Anterior cingulate cortex (tissue), 58 donors: ENCODE measurements around the gene VWA5A.
"Not testable (repeated sequence)": the region's sequence is repeated elsewhere in the genome, so short reads cannot be mapped to it uniquely, and the experiment has no call there.

Source experiments
- DNase-seq, 58 donors: peaks; one replicate each; lab custom pipeline; 2025; lab: John Stamatoyannopoulos, UW

VWA5A gene

DNA sequence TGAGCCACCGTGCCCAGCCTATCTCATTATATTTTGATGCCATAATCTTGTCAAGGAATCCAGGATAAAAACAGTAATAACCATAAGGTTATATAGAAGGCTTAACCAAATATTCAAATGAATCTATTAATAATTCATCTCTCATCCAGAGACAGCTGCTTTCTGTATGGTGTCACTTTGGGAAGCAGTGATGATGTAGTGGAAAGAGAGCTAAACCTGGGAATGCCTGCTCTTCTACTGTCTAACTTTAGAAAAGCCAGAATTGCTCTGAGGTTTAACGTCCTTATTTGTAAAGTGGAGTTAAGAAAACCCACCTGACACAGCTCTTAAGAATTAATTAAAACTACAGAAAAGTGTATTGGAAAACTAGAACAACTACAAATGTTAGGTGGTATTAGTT is 38.6 kb downstream of the VWA5A start:
- no peak for DNase-seq

DNA sequence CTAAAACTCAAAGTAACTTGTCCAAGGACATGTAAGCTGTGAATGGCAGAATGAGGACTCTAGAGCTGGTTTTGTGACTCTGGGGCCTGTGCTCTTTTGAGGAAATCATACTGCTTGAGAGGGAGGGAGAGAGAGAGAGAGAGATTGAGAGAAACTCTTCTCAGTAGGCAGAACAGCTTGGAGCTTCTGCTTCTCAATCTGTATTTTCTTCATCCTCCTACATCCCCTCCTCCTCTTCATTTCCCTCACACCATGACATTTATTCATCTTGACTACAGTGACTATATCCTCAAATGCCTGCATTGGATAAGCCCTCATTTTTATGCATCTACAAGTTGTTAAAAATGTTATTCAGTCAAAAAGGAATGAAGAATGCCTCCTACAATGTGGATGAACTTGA is 44.2 kb downstream of the VWA5A start:
- peak in 1 of 58 donors; percentile 3 for DNase-seq

DNA sequence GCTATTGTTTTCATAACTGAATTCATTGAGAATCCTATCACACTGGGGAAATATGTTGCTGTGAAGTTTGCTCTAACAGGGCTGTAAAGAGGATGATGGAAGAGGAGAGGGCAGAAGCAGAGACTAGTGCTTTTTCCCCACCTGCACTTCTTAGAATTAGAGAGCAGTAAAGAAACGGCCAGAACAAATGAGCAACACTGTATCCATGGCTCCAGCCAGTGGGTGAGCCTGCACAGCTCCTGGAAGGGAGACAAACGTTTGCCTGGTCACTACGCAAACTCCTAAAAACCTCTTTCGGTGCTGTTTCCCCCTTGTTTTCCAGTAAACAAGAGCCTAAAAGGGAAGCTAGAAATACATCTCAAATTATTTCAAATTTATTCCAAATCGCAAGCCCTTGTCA is 45.7 kb downstream of the VWA5A start:
- no peak for DNase-seq

DNA sequence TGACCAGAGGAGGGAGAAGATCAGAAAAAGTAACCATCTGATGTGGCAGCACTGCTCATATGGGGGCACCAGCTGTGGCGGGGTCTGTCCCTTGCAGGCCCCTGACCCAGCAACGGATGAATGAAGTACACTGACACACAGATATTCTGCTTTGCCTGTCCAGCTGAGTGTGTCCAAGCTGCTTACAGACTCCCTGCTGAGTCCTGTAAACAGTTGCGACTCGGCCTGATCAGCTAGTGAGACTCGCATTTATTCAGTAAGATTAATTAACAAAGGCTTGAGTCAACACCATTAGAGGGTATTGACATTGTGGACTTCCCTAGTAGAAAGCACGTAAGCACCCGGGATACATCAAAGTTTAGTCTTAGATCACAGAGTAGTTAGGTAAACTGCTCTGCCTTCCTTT is 52.6 kb downstream of the VWA5A start:
- no peak for DNase-seq

- no peak for DNase-seq
Measured at GRCh38 chr11:124168796-124169195, 53.5 kb downstream of the VWA5A start.

GRCh38 chr11:124170315-124170714 is 55.1 kb downstream of the VWA5A start:
- DNase-seq: not testable (repeated sequence)

- DNase-seq: no peak
Measured at GRCh38 chr11:124170801-124171586, 55.7 kb downstream of the VWA5A start.

DNA sequence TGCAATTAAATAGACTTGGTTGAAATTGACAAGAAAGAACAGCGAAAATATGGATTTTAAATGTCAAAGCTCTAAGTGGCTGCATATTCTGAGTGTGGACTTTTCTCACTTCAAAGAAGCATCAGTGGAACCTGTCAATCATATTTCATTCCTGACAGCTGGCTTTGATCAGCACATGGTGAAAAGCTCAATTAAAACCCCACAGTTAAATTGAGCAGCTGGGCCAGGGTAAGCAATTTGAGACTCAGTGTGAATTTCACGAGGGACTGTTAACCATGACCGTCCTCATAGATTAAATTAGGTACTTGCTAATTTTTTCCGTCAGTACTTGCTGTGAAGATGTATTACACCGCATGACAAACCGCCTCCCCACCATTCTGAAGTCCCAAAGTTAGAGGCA is 56.9 kb downstream of the VWA5A start:
- no peak for DNase-seq

- no peak for DNase-seq
Measured at GRCh38 chr11:124172599-124172998, 57.3 kb downstream of the VWA5A start.

- peak in 7 of 58 donors; percentile 3 to 44 (median 18) for DNase-seq
Measured at GRCh38 chr11:124174001-124174583, 58.8 kb downstream of the VWA5A start.

DNA sequence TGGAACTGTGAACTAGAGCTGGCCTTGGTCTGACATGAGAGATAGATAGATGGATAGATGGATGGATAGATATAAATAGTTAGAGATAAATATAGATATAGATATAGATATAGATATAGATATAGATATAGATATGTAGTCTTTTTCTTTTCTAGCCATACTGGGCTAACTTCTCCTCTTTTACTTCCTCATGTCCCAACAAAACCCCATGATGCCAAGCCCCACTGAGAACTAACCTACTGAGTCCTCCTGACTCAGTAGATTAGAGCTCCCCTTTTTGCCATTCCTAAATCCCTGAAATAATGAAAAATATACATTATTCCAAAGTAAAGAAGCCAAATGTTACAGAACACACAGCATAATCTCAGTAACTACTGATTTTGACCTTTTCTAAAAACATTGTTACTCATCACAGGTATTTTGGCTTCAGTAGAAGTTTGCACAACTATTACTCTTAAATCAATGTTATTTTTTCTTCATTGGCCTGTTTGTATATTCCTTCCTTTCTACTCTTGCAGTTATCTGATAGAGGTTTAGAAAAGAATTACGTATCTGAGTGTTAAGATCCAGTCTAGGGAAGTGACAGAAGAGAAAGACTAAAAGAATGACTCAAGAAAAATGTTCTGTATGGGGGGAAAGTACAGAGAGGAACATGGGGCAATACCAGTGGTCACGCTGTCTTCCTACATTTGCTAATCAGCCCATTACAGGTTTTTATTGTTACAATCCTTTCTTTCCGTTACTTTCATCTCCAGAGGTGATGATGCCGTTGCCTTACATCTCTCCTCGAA is 61.9 kb downstream of the VWA5A start:
- DNase-seq: no peak

DNA sequence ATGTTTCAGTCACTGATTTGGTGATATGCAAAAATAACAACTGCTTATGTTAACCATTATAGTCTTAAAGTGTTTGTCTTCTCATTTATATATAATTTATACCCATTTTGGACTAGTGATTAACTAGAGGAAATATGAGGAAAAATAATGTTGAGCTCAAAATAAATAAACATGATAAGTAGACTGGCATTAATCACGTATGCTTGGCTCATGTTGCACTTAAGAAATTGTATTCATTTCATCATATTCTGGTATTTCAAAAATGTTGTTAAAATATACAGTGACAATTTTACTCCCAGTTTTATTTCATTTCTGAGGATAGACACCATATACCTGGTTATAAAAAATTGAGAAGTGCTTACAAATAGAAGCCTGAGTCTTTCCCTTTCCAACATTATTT is 64.1 kb downstream of the VWA5A start:
- no peak for DNase-seq

DNA sequence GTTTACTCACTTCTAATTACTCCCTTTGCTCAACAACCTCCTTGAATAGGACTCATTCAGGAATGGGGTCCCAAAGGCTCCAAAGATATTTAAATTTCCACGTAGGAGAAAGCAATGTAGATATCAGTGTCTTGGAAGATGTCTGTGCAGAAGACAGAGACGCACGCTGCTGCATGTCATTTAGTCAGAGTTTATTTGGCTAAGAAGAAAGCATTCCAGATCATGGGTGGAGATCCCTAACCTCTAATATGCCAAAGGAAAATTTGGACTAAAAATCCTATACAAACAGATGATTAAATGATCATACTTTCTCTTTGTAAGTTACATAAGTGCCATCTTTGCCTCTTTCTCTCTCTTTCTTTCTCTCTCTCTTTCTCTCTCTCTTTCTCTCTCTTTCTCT is 67.8 kb downstream of the VWA5A start, which contains the start of gene OR10D3:
Gene OR10D3, plus strand, starts transcription at position 278 of the 400 bp plus-strand sequence. CDS start 1,925 bp downstream, outside the sequence.
- DNase-seq: no peak

GRCh38 chr11:124190298-124191139 is 75.3 kb downstream of the VWA5A start:
- DNase-seq: peak in 3 of 58 donors; percentile 11 to 22 (median 20)

DNA sequence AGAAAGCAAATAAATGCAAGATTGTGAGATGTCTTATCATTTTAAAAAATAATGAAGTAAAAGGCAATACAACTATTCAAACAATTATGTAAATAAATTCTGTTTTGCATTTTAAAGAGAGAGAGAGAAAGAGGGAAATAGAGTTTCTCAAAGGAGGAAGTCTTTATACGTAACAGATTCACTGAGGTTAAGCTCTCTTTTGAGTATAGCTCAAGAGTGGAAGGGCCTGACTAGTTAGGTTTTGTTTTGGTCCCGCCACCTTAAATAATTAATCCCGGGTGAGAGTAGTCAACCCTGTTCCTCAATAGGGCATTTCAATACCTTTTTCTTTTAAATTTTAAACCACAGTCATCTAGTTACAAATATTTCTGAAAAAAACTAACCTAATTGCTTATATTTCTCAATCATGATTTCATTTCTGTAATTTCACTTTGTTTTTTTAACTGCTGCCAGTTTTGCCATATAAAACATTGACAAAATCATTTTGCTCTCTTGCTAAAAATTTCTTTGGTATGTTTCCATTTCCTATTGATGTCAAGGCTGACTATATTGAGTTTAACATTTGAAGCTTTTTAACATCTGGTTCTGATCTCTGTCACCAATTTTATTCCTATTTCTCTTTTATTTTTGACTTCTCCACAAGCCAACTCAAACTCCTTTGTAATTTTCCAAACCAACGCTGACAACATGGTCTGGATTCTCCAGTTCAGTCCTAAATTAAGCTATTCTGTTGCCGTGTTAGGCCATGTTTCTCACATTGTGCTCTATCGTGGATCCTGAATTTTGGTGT is 78.2 kb downstream of the VWA5A start:
- no peak for DNase-seq

DNA sequence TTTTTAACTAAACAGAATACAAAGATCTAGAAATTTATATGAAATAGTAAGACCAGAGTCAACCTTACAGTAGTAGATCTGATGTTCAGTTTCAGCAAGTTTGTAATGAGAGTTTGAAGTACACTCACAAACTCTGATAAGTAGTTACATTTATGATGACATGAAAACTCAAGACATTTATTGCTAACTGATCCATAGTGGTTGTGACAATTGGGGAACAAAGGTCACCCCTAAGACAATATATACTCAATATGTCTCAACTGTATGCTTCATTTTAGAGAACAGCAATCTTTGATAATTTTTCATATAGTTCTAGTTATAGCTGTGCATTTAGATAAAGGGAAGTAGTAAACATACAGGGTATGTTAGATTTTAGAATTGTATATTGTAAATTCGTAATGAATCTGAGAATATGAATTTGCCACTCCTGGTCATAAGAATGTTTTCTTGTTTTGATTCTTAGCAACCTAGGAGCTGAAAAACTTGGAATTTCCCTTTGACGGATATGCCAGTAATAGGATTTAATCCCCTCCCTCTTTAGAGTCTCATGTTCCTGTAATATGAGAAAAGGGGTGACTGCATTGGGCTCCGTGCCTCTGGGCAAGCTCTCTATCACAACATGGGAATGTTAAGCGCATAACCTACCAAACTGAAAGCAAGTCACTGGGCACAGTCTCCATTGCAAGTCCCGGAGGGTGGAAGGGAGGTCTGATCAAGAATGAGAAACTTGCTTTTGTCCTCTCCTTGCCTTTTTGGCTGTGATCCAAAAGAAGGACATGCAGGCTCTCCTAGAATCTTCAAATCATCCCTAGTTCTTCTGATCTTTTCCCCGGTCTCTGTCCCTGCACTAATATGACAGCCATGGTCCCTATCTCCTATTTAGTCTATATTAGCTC is 79.3 kb downstream of the VWA5A start:
- DNase-seq: no peak

DNA sequence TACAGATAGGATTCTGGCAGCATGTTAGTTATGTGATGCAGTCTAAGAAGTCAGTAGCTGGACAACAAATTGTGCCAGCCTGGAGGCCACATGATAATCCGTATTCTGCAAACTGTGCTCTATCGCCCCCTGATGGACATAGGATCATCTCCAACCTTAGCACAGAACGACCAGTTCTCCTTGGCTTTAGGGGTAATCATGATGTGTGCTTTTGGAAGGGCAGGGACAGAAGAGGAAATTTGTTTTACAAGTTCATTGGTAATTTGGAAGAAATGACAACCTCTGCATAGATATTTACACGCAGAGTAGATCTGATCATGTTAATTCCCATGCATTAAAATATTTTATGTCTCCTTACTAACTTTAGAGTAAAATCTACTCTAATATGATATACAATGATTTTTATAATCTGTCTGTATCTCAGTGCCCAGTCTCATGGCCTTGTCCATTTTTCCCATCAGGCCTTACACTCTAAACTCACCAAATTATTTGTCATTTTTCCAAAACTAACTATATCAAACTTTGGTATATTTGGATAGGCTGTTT is 80.0 kb downstream of the VWA5A start:
- DNase-seq: no peak
